Non-pigmented ciliary epithelial cell (primary cell): ENCODE measurements around the gene ANK3.
"Not testable (repeated sequence)": the region's sequence is repeated elsewhere in the genome, so short reads cannot be mapped to it uniquely, and the experiment has no call there.

Source experiments
- DNase-seq: peaks from one replicate; pipeline ENCODE4 v3.0.0-alpha.2; 2010; ENCODE audit warnings: low read depth

ANK3 gene

GRCh38 chr10:60304829-60305379 is 84.8 kb downstream of the ANK3 start:
- DNase-seq = no peak

DNA sequence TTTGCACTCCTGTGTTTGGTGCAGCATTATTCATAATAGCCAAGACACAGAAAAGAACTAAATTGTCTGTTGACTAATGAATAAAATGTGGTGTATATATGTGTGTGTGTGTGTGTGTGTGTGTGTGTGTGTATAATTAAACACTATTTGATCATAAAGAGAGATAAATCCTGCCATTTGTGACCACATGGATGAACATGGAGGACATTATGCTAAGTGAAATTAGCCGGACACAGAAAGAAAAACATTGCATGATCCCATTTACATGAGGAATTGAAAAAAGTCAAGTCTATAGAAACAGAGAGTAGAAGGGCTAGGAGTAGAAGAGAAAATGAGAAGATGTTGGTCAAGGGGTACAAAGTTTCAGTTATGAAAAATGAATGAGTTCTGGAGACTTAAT is 85.9 kb downstream of the ANK3 start:
- no peak for DNase-seq

DNA sequence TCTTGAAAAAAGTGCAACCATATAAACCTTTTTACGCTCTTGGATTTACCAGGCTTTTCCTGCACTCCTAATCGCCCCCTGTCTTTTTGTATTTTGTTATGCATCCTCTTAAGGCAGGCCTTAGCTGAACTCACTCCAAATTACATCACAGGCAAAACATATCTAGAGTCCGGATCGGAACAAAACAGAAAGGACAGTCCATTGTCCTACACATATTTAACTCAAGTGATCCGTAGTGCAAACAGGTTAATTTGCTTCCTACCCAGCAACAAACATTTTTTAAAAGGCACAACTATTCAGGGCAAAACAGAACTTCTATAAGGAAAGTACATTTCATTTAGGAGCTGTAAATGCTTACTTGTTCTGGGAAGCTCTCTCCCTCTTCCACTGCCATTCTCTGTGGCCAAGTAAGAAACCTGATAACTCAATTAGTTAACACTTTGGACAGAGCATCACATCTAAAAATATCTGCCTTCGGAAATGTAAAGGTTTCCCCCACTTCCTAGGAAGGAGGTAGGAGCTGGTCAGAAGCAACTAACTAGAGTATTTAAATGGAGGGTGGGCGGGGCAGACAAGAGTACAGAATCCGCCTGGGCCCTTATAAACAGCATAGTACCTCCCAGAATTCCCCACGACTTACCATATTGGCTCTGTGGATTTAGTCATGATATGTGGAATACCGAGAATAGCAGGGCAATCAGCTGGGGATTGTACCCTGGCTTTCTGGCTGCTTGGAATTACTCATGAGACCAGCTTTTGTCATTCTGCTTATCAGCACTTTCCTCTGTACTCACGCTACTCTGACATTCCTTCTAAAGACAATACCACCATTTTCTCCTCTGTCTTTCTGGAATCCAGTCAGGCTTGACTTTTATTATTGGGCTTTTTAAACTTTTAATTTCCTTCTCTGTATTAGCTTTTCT is 89.5 kb downstream of the ANK3 start:
- peak; percentile 75 for DNase-seq

- DNase-seq = no peak
These were observed 90.3 kb downstream of the ANK3 start for GRCh38 chr10:60299390-60299778.

GRCh38 chr10:60298408-60299389 is 91.0 kb downstream of the ANK3 start:
- DNase-seq = no peak

- no peak for DNase-seq
These were observed 93.6 kb downstream of the ANK3 start for GRCh38 chr10:60296073-60296472.

- DNase-seq = no peak
These were observed 94.4 kb downstream of the ANK3 start for GRCh38 chr10:60295028-60295937.

DNA sequence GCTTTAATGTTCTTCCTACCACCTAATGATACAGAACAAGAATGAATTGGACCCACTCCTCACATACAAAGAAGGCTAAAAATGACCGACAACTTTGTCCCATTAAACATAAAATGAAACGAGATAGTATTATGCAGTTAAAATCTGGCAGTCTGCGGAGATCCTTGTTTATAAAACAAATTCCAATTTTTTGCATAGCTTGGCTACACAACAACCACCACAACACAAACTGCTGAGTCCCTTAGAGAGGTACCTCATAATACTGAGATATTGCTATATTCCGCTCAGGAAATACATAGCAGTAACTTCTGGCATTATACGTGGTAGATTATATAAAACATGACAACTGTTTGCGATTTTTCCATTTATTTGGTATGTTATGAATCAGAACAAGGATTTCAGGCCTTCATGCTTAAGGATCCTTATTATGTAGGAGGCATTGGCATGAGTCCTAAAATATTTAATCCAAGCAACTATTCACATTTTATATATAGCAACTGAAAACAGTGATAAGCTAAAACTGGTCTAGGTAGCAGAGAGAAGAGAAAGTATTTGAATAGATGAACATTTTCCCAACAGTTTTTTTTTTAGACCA is 96.0 kb downstream of the ANK3 start:
- DNase-seq = no peak

GRCh38 chr10:60292998-60293397 is 96.7 kb downstream of the ANK3 start:
- no peak for DNase-seq

- not testable (repeated sequence) for DNase-seq
These were observed 97.1 kb downstream of the ANK3 start for GRCh38 chr10:60292536-60292935.

DNA sequence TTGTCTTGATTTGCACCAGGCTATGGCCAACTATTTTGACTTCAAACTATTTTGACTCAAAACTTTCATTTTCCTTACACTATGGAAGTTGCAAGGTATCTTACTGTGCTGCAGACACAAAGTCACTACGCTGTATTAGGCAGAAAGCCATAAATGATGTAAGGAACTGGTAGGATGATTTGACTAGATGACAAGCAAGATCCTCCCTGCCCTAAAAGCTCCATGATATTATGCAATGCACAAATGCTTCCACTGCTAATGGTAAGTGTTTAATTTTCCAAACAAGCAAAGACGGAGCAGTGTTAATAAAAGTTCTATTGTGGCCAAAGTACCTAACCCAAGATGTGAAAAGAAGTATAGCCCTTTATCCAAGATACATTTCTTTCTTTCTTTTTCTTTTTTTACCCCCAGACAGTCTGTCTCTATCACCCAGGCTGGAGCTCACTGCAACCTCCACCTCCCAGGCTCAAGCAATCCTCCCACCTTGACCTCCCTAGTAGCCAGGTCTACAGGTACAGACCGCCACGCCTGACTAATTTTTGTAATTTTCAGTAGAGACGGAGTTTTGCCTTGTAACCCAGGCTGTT is 98.2 kb downstream of the ANK3 start:
- DNase-seq = no peak

DNA sequence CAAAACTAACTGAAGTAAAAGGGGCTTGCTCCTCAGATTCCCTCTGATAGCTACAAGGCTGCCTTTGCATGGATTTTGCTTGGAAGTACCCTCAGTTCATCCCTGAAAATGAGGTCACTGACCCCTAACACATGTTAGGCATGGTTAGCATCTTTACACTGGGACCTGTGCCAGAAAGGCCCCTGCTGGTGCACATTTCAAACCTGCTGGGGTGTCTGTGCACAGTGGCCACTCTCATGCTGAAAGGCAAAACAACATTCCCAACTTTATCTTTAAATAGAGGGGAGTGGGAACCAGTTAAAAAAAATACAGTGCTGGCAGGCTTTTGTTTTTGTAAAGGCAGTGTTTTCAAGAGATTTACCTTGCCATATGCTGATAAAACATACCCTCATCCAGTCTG is 99.1 kb downstream of the ANK3 start:
- DNase-seq = no peak

- no peak for DNase-seq
These were observed 99.9 kb downstream of the ANK3 start for GRCh38 chr10:60289800-60290199.

GRCh38 chr10:60288256-60288655 is 101.4 kb downstream of the ANK3 start:
- no peak for DNase-seq

DNA sequence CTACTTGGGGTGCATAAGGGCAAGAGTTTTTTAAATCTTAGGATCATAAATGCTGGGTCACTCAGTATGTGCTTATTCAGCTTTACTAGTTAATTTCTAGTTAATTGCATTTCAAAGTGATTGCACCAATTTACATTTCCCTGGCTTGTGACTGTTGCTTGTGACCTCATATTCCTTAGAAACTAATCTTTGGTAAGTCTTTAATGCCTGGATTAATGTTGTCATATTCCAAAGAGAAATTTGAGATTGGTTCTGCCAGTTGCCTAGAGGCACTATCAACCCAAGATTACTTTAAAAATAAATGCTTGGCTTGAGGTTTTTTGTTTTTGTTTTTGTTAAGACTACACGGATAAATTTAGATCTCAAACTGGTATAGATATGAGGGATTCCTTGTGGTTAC is 103.1 kb downstream of the ANK3 start:
- DNase-seq = no peak

GRCh38 chr10:60283397-60283796 is 106.3 kb downstream of the ANK3 start:
- no peak for DNase-seq

DNA sequence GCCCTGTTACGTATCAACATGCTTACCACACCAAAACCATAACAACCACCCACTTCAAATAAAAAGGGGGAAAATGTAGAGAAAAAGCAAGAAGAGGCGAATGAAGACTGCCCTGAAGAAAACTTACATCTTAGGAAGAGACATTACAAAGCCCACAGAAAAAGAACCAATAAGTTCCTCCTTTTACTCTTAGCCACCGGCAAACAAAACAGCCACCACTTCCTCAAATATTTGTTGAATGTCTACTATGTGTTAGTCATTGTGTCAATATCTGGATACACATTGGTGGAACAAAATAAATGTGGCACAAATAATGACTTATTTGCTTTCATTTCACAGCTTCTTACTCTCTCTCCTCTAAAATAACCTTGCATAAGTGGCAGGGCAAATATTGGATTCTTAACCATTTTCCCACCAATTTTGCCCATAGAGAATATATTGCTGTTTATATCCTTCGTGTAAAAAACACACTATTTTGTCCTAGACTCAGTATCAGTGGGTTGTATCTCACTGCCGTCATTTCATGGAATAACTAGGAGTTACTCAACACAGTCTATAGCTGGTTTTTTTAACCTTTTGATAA is 106.8 kb downstream of the ANK3 start:
- DNase-seq = peak; percentile 65

GRCh38 chr10:60281792-60282353 is 107.8 kb downstream of the ANK3 start:
- DNase-seq = no peak

GRCh38 chr10:60281331-60281730 is 108.3 kb downstream of the ANK3 start:
- no peak for DNase-seq

DNA sequence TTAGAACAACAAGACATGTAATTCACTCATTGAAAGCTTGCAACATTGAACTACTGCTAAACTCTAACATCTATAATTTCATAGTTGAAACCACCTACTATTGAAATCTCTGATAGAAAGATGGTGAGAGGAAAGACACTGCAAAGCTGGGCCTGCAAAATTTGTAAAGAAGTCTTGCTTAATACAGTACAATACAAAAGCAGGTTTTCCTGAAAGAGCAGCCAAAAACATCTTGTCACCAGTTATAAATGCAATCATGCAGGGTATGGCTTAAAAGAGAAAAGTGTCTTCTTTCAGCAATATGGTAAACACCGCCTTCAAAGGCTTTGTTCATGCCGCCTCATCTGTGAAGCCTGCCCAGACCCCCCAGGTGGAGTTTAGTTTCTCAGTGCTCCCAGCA is 109.2 kb downstream of the ANK3 start:
- DNase-seq = no peak
